Mucosa of descending colon (tissue), 3 donors: Measurements from ENCODE around the gene SND1. TPM values are rescaled to one million over a fixed set of nuclear protein-coding genes. Genes with fewer than 3 reads are reported as not detected.
A peak's percentile ranks its signal among the peaks of the same experiment; 100 is the strongest.

Experiments
- ATAC-seq: fragments of 200-7000 bp; cut with Tn5 transposase; one replicate; pipeline ENCODE4 v1.9.1; 2020; ENCODE audit warnings: mild to moderate bottlenecking, moderate library complexity
- DNase-seq, 3 donors: peaks; one replicate each; pipeline ENCODE4 v3.0.0-alpha.2; 2020
- H3K36me3 ChIP-seq: fragments of 200-600 bp; one replicate; pipeline ENCODE4 v1.8.0; 2021; ENCODE audit warnings: low read depth, mild to moderate bottlenecking
- H3K4me1 ChIP-seq: fragments of 200-600 bp; one replicate; pipeline ENCODE4 v1.8.0; 2021; ENCODE audit warnings: low read depth, mild to moderate bottlenecking
- H3K4me3 ChIP-seq: fragments of 200-600 bp; one replicate; pipeline ENCODE4 v1.8.0; 2021; ENCODE audit warnings: mild to moderate bottlenecking
- H3K9me3 ChIP-seq: fragments of 200-600 bp; one replicate; pipeline ENCODE4 v1.8.0; 2021; ENCODE audit warnings: mild to moderate bottlenecking
- CTCF ChIP-seq: fragments of 200-600 bp; IDR thresholded peaks from one replicate; pipeline ENCODE4 v1.8.0; 2022; ENCODE audit warnings: antibody characterized with exemption, mild to moderate bottlenecking
- intact Hi-C, 2 donors: fragments of 100-400 bp; cut with DNase I in 1 of 2; cut with micrococcal nuclease in 1 of 2; formaldehyde crosslinking; loops; one replicate each; pipeline versions ENCODE4 v1.11.0 to v1.11.1; 2022; cut with DNase I, micrococcal nuclease
- total RNA-seq, 3 donors: library from RNA; stranded (reverse); fragmentation: NEBNext Ultra II Directional in 2 of 3; extraction: Animal tissue kit (Norgen Biotek cat#: 25700) in 2 of 3; gene quantifications; one replicate each; pipeline versions ENCODE4 v1.2.1 to v1.2.4, GENCODE V29; 2021 to 2023
- donor health status: DM: no; HTN: no; CAD: no; lungs with moderate emphysema.
- donor health status: DM: no; HTN: no; CAD: no.
- donor health status: DM: no; HTN: yes; CAD: no.

Gene SND1
- total RNA-seq, 3 donors from 2014 or later: 99.0 to 131 (median 106) TPM

- TF ChIP-seq CTCF: no peak
- Histone ChIP-seq H3K36me3 (no peaks in the 10 kb centered on the region), H3K4me3 (no peak overlapping the region), H3K9me3 (no peaks in the 10 kb centered on the region), H3K4me1 (peaks cover 5% of the 10 kb centered on the region)
- intact Hi-C loops: no loop called here
- DNase-seq (no peak), ATAC-seq (peak; percentile 76)
Measured at GRCh38 chr7:127704211-127704610, 52.2 kb downstream of the SND1 start.

- H3K4me1 ChIP-seq: peaks cover 5% of the 10 kb centered on the region
- no peak for TF ChIP-seq CTCF
- intact Hi-C loops: loop anchor here in 1 of 2 donors (5.0 kb wide), 1 partner anchor 502 kb away; no protein-coding TSS in a partner anchor
- no peak overlapping the region for H3K4me3 ChIP-seq
- no peaks in the 10 kb centered on the region for H3K9me3 ChIP-seq
- ATAC-seq (no peak), DNase-seq (no peak)
- no peaks in the 10 kb centered on the region for H3K36me3 ChIP-seq
Measured at GRCh38 chr7:127705461-127705959, 53.5 kb downstream of the SND1 start.

- H3K36me3 ChIP-seq: no peaks in the 10 kb centered on the region
- no peak overlapping the region for H3K4me3 ChIP-seq
- peaks cover 5% of the 10 kb centered on the region for H3K4me1 ChIP-seq
- no peak for TF ChIP-seq CTCF
- no peak for DNase-seq
- no peak for ATAC-seq
- peaks cover 6% of the 10 kb centered on the region for H3K9me3 ChIP-seq
- intact Hi-C loops: loop anchor here in 1 of 2 donors (5.0 kb wide), 1 partner anchor 501 kb away; no protein-coding TSS in a partner anchor
Measured at GRCh38 chr7:127706766-127707165, 54.8 kb downstream of the SND1 start.

GRCh38 chr7:127708201-127708600 lies 56.2 kb downstream of the SND1 start:
- Histone ChIP-seq H3K9me3 (peaks cover 6% of the 10 kb centered on the region), H3K4me3 (no peak overlapping the region), H3K4me1 (peaks cover 5% of the 10 kb centered on the region), H3K36me3 (no peaks in the 10 kb centered on the region)
- no peak for TF ChIP-seq CTCF
- no peak for ATAC-seq
- intact Hi-C loops: loop anchor here (2.0 to 5.0 kb wide), 2 partner anchors 499 to 503 kb away; no protein-coding TSS in a partner anchor
- no peak for DNase-seq

- H3K4me3 ChIP-seq: no peak overlapping the region
- ATAC-seq (peak; percentile 83), DNase-seq (peak in 1 of 3 donors; percentile 94)
- peak; percentile 18 for TF ChIP-seq CTCF
- H3K36me3 ChIP-seq: no peaks in the 10 kb centered on the region
- H3K9me3 ChIP-seq: peaks cover 6% of the 10 kb centered on the region
- intact Hi-C loops: loop anchor here (2.0 to 5.0 kb wide), 2 partner anchors 499 to 502 kb away; no protein-coding TSS in a partner anchor
- peaks cover 5% of the 10 kb centered on the region for H3K4me1 ChIP-seq
Measured at GRCh38 chr7:127708788-127709187, 56.8 kb downstream of the SND1 start.
